LNCAP (cell line): ENCODE data around the gene EVI5.

Experiments used
- CTCF ChIP-seq: fragments of 450-650 bp; IDR thresholded peaks from 2 replicates; pipeline ENCODE4 v1.5.1; 2017; ENCODE audit warnings: mild to moderate bottlenecking

EVI5 gene

GRCh38 chr1:92459871-92460320 is 325.0 kb downstream of the EVI5 start:
- no peak for TF ChIP-seq CTCF
